ENCODE measurements around the gene SPACA9.
A peak's percentile ranks its signal among the peaks of the same experiment; 100 is the strongest.

The SPACA9 gene

GRCh38 chr9:132853482-132853881 is 25.2 kb upstream of the SPACA9 start:
- H3K27me3 Mint-ChIP-seq, result peaks cover 32 to 37% of the 10 kb centered on the region in 2 donors

GRCh38 chr9:132854832-132855231 is 23.9 kb upstream of the SPACA9 start:
- Mint-ChIP-seq H3K4me3 (no peak overlapping the region), H3K9me3 (no peaks in the 10 kb centered on the region), H3K4me1 (ENCODE audit: low read depth in 2 of 2) (peaks cover 0 to 7% of the 10 kb centered on the region in 2 donors), H3K27me3 (peaks cover 42% of the 10 kb centered on the region in 2 donors), H3K27ac (peak overlapping the region in 1 of 2 donors; percentile 18), H3K36me3 (ENCODE audit: insufficient read depth) (peaks cover 4% of the 10 kb centered on the region)
- no peak for ATAC-seq (replicated peaks)
- no peak for DNase-seq

More at GRCh38 chr9:132853482-132853881, 25.2 kb upstream of the SPACA9 start:
- DNase-seq, result no peak
- H3K9me3 Mint-ChIP-seq, result no peaks in the 10 kb centered on the region
- peaks cover 0 to 8% of the 10 kb centered on the region in 2 donors for H3K4me1 Mint-ChIP-seq (ENCODE audit: low read depth in 2 of 2)
- H3K27ac Mint-ChIP-seq, result no peak overlapping the region
- H3K4me3 Mint-ChIP-seq, result no peak overlapping the region
- no peak for ATAC-seq (replicated peaks)
- H3K36me3 Mint-ChIP-seq (ENCODE audit: insufficient read depth), result peaks cover 4% of the 10 kb centered on the region

GRCh38 chr9:132855904-132856303 is 22.8 kb upstream of the SPACA9 start:
- peaks cover 4% of the 10 kb centered on the region for H3K36me3 Mint-ChIP-seq (ENCODE audit: insufficient read depth)
- no peak for ATAC-seq (replicated peaks)
- peaks cover 42 to 51% of the 10 kb centered on the region in 2 donors for H3K27me3 Mint-ChIP-seq
- H3K9me3 Mint-ChIP-seq, result no peaks in the 10 kb centered on the region
- no peak overlapping the region for H3K27ac Mint-ChIP-seq
- H3K4me3 Mint-ChIP-seq, result no peak overlapping the region
- no peak for DNase-seq
- peaks cover 0 to 5% of the 10 kb centered on the region in 2 donors for H3K4me1 Mint-ChIP-seq (ENCODE audit: low read depth in 2 of 2)

GRCh38 chr9:132857031-132857430 is 21.7 kb upstream of the SPACA9 start:
- Mint-ChIP-seq H3K36me3 (ENCODE audit: insufficient read depth) (peaks cover 4% of the 10 kb centered on the region), H3K4me1 (ENCODE audit: low read depth in 2 of 2) (peaks cover 0 to 4% of the 10 kb centered on the region in 2 donors), H3K9me3 (no peaks in the 10 kb centered on the region), H3K27me3 (peaks cover 35 to 51% of the 10 kb centered on the region in 2 donors), H3K4me3 (no peak overlapping the region), H3K27ac (no peak overlapping the region)
- DNase-seq (no peak), ATAC-seq (replicated peaks) (no peak)

GRCh38 chr9:132857616-132858342 is 20.9 kb upstream of the SPACA9 start:
- H3K27me3 Mint-ChIP-seq, result peaks cover 35 to 56% of the 10 kb centered on the region in 2 donors

GRCh38 chr9:132858751-132859150 is 19.9 kb upstream of the SPACA9 start:
- peaks cover 35 to 59% of the 10 kb centered on the region in 2 donors for H3K27me3 Mint-ChIP-seq
- no peaks in the 10 kb centered on the region for H3K9me3 Mint-ChIP-seq
- no peak for DNase-seq
- H3K4me3 Mint-ChIP-seq, result no peak overlapping the region
- H3K36me3 Mint-ChIP-seq (ENCODE audit: insufficient read depth), result peaks cover 4% of the 10 kb centered on the region
- peaks cover 0 to 4% of the 10 kb centered on the region in 2 donors for H3K4me1 Mint-ChIP-seq (ENCODE audit: low read depth in 2 of 2)
- peak overlapping the region in 1 of 2 donors; percentile 50 for H3K27ac Mint-ChIP-seq
- no peak for ATAC-seq (replicated peaks)

More at GRCh38 chr9:132857616-132858342, 20.9 kb upstream of the SPACA9 start:
- Mint-ChIP-seq H3K36me3 (ENCODE audit: insufficient read depth) (peaks cover 4% of the 10 kb centered on the region), H3K27ac (no peak overlapping the region), H3K4me1 (ENCODE audit: low read depth in 2 of 2) (peaks cover 0 to 4% of the 10 kb centered on the region in 2 donors), H3K9me3 (no peaks in the 10 kb centered on the region), H3K4me3 (no peak overlapping the region)
- ATAC-seq (replicated peaks) (no peak), DNase-seq (no peak)

GRCh38 chr9:132861666-132862065 is 17.0 kb upstream of the SPACA9 start:
- ATAC-seq (replicated peaks) (no peak), DNase-seq (no peak)
- no peak overlapping the region for H3K4me3 Mint-ChIP-seq
- no peaks in the 10 kb centered on the region for H3K9me3 Mint-ChIP-seq
- no peaks in the 10 kb centered on the region for H3K36me3 Mint-ChIP-seq (ENCODE audit: insufficient read depth)
- no peaks in the 10 kb centered on the region for H3K4me1 Mint-ChIP-seq (ENCODE audit: low read depth in 2 of 2)
- H3K27me3 Mint-ChIP-seq, result peaks cover 23 to 55% of the 10 kb centered on the region in 2 donors
- no peak overlapping the region for H3K27ac Mint-ChIP-seq

- DNase-seq, result no peak
- Mint-ChIP-seq H3K27me3 (peaks cover 19 to 55% of the 10 kb centered on the region in 2 donors), H3K9me3 (no peaks in the 10 kb centered on the region), H3K27ac (peak overlapping the region in 1 of 2 donors; percentile 79), H3K4me3 (no peak overlapping the region), H3K36me3 (ENCODE audit: insufficient read depth) (no peaks in the 10 kb centered on the region), H3K4me1 (ENCODE audit: low read depth in 2 of 2) (no peaks in the 10 kb centered on the region)
- ATAC-seq (replicated peaks), result no peak
Measured at GRCh38 chr9:132862533-132862932, 16.2 kb upstream of the SPACA9 start.

GRCh38 chr9:132863096-132863495 is 15.6 kb upstream of the SPACA9 start:
- no peak for DNase-seq
- ATAC-seq (replicated peaks), result no peak
- no peak overlapping the region for H3K4me3 Mint-ChIP-seq
- peaks cover 19 to 51% of the 10 kb centered on the region in 2 donors for H3K27me3 Mint-ChIP-seq
- no peaks in the 10 kb centered on the region for H3K9me3 Mint-ChIP-seq
- no peaks in the 10 kb centered on the region for H3K36me3 Mint-ChIP-seq (ENCODE audit: insufficient read depth)
- no peak overlapping the region for H3K27ac Mint-ChIP-seq
- H3K4me1 Mint-ChIP-seq (ENCODE audit: low read depth in 2 of 2), result no peaks in the 10 kb centered on the region

GRCh38 chr9:132864277-132864676 is 14.4 kb upstream of the SPACA9 start:
- peaks cover 11 to 42% of the 10 kb centered on the region in 2 donors for H3K27me3 Mint-ChIP-seq
- no peak for ATAC-seq (replicated peaks)
- H3K27ac Mint-ChIP-seq, result no peak overlapping the region
- no peak for DNase-seq
- no peaks in the 10 kb centered on the region for H3K36me3 Mint-ChIP-seq (ENCODE audit: insufficient read depth)
- no peak overlapping the region for H3K4me3 Mint-ChIP-seq
- no peaks in the 10 kb centered on the region for H3K4me1 Mint-ChIP-seq (ENCODE audit: low read depth in 2 of 2)
- no peaks in the 10 kb centered on the region for H3K9me3 Mint-ChIP-seq

- DNase-seq (no peak), ATAC-seq (replicated peaks) (no peak)
- Mint-ChIP-seq H3K27ac (no peak overlapping the region), H3K36me3 (ENCODE audit: insufficient read depth) (no peaks in the 10 kb centered on the region), H3K9me3 (no peaks in the 10 kb centered on the region), H3K4me3 (no peak overlapping the region), H3K4me1 (ENCODE audit: low read depth in 2 of 2) (no peaks in the 10 kb centered on the region), H3K27me3 (peaks cover 11 to 46% of the 10 kb centered on the region in 2 donors)
Measured at GRCh38 chr9:132864691-132865090, 14.0 kb upstream of the SPACA9 start.

GRCh38 chr9:132866898-132867297 is 11.8 kb upstream of the SPACA9 start:
- no peak overlapping the region for H3K27ac Mint-ChIP-seq
- no peak overlapping the region for H3K4me3 Mint-ChIP-seq
- no peaks in the 10 kb centered on the region for H3K4me1 Mint-ChIP-seq (ENCODE audit: low read depth in 2 of 2)
- no peaks in the 10 kb centered on the region for H3K9me3 Mint-ChIP-seq
- DNase-seq (no peak), ATAC-seq (replicated peaks) (no peak)
- no peaks in the 10 kb centered on the region for H3K36me3 Mint-ChIP-seq (ENCODE audit: insufficient read depth)
- H3K27me3 Mint-ChIP-seq, result peaks cover 18 to 35% of the 10 kb centered on the region in 2 donors

- Mint-ChIP-seq H3K36me3 (ENCODE audit: insufficient read depth) (no peaks in the 10 kb centered on the region), H3K9me3 (no peaks in the 10 kb centered on the region), H3K4me3 (no peak overlapping the region), H3K27ac (no peak overlapping the region), H3K27me3 (peaks cover 18 to 22% of the 10 kb centered on the region in 2 donors), H3K4me1 (ENCODE audit: low read depth in 2 of 2) (peaks cover 5% of the 10 kb centered on the region in 2 donors)
- DNase-seq (no peak), ATAC-seq (replicated peaks) (no peak)
Measured at GRCh38 chr9:132869266-132869665, 9.4 kb upstream of the SPACA9 start.

- Mint-ChIP-seq H3K27ac (peak overlapping the region in 1 of 2 donors; percentile 75), H3K27me3 (peaks cover 14 to 18% of the 10 kb centered on the region in 2 donors), H3K9me3 (no peaks in the 10 kb centered on the region), H3K4me3 (peak overlapping the region; percentile 26 to 52), H3K4me1 (ENCODE audit: low read depth in 2 of 2) (peaks cover 5% of the 10 kb centered on the region in 2 donors), H3K36me3 (ENCODE audit: insufficient read depth) (peaks cover 4% of the 10 kb centered on the region)
- DNase-seq (no peak), ATAC-seq (replicated peaks) (no peak)
Measured at GRCh38 chr9:132873403-132873802, 5.3 kb upstream of the SPACA9 start.

Measured in effector memory CD8-positive, alpha-beta T cell (primary cell).